Ishikawa (cell line): Measurements from ENCODE around the gene GDE1.

Experiments used
- FOXM1 ChIP-seq: IDR thresholded peaks from 2 replicates; pipeline ENCODE4 v1.6.1; 2012; ENCODE audit warnings: low read depth, borderline replicate concordance
- NFIC ChIP-seq: IDR thresholded peaks from 2 replicates; pipeline ENCODE4 v1.6.1; 2012
- REST ChIP-seq: IDR thresholded peaks from 2 replicates; pipeline ENCODE4 v1.6.1; 2012; ENCODE audit warnings: low read depth, mild to moderate bottlenecking

GRCh38 chr16:19524356-19524615 lies 2.4 kb upstream of the GDE1 start:
- TF ChIP-seq NFIC (no peak), FOXM1 (no peak), REST (no peak)
